Heart right ventricle (tissue), 16 donors: ENCODE data around the gene PGM1. TPM values are rescaled to one million over a fixed set of nuclear protein-coding genes. Genes with fewer than 3 reads are reported as not detected.
"Not testable (repeated sequence)": the region's sequence is repeated elsewhere in the genome, so short reads cannot be mapped to it uniquely, and the experiment has no call there.

ENCODE experiments used
- ATAC-seq, 8 donors: fragments of 200-7000 bp; cut with Tn5 transposase; one replicate each; pipeline ENCODE4 v1.9.1; 2020; ENCODE audit warnings: mild to moderate bottlenecking in 8 of 8, moderate library complexity in 8 of 8, moderate number of reproducible peaks in 1 of 8
- DNase-seq, 2 donors: peaks; one replicate each; pipeline ENCODE4 v3.0.0-alpha.2; 2020
- H3K27ac ChIP-seq, 10 donors: fragments of 200-600 bp; sonication (generic) in 2 of 10; one replicate each; pipeline versions ENCODE4 v1.5.0 to v1.8.0; 2020 to 2022; ENCODE audit warnings: mild to moderate bottlenecking in 3 of 10
- H3K27me3 ChIP-seq, 7 donors: fragments of 200-600 bp; one replicate each; pipeline ENCODE4 v1.8.0; 2021 to 2022; ENCODE audit warnings: mild to moderate bottlenecking in 2 of 7
- H3K36me3 ChIP-seq, 9 donors: fragments of 200-600 bp; sonication (generic) in 1 of 9; one replicate each; pipeline versions ENCODE4 v1.5.0 to v1.8.0; 2020 to 2022; ENCODE audit warnings: mild to moderate bottlenecking in 2 of 9
- H3K4me1 ChIP-seq, 9 donors: fragments of 200-600 bp; sonication (generic) in 1 of 9; one replicate each; pipeline versions ENCODE4 v1.5.0 to v1.8.0; 2020 to 2022; ENCODE audit warnings: mild to moderate bottlenecking in 4 of 9
- H3K4me3 ChIP-seq, 10 donors: fragments of 200-600 bp; sonication (generic) in 2 of 10; one replicate each; pipeline versions ENCODE4 v1.5.0 to v1.8.0; 2020 to 2022; ENCODE audit warnings: mild to moderate bottlenecking in 7 of 10, moderate library complexity in 2 of 10
- H3K9me3 ChIP-seq, 11 donors: fragments of 200-600 bp in 10 of 11; sonication (generic) in 2 of 11; one replicate each; pipeline versions ENCODE4 v1.5.0 to v1.8.0; 2013 to 2022; ENCODE audit warnings: mild to moderate bottlenecking in 2 of 11, control low read depth in 1 of 11, moderate library complexity in 1 of 11
- CTCF ChIP-seq, 9 donors: fragments of 200-600 bp; sonication (generic) in 2 of 9; IDR thresholded peaks; one replicate each; pipeline versions ENCODE4 v1.5.0 to v1.8.0; 2021 to 2022; ENCODE audit warnings: antibody characterized with exemption in 9 of 9, mild to moderate bottlenecking in 5 of 9, moderate library complexity in 1 of 9
- WGBS, 2 donors: extraction: QIAGEN DNeasy Blood & Tissue Kit; methylation state at CpG; one replicate each; pipeline ENCODE4 v1.1.7; 2013; ENCODE audit warnings: inconsistent platforms in 1 of 2; 5-methylcytosine and 5-hydroxymethylcytosine counted together
- intact Hi-C, 10 donors: fragments of 100-400 bp; cut with DNase I; formaldehyde crosslinking; loops; one replicate each; pipeline versions ENCODE4 v1.11.1 to v1.14.2; 2022
- polyA plus RNA-seq, 2 donors: library from polyadenylated mRNA; stranded (reverse); fragments of 200-250 nt; gene quantifications; one replicate each; pipeline ENCODE4 v1.2.3, GENCODE V29; 2013
- total RNA-seq, 10 donors: library from RNA; stranded (reverse); fragmentation: NEBNext Ultra II Directional in 3 of 10; extraction: Animal tissue kit (Norgen Biotek cat#: 25700) in 3 of 10; gene quantifications; one replicate each; pipeline versions ENCODE4 v1.2.1 to v1.2.4, GENCODE V29; 2021 to 2023
- donor health status: Arrhythmogenic right ventricular cardiomyopathy.
- donor health status: ischemic (EF 13 %, LVEDD 7.1; RV severe dilation, severe dysfunction).
- donor health status: healthy with polysubstance abuse.
- donor health status: DM: no; HTN: yes; CAD: no.
- donor health status: DM: no; HTN: no; CAD: no.
- donor health status: ischemic (EF 25% LVEDD 6.9; RV normal size, moderate dysfunction).
- donor health status: ischemic (EF 25% LVEDD 5.7; RV mildly dilated, moderate dysfunction).
- donor health status: healthy.
- donor health status: DM: yes; HTN: yes; CAD: no.
- donor health status: Ischemic cardiomyopathy.
- donor health status: ischemic (EF 35%, LVEDD 5.7; RV mildly dilated, moderate dysfunction).
- donor health status: nonischemic (EF 11% LVEDD 7.7; RV severe dilation, severe dysfunction).
- donor health status: DM: yes; HTN: yes; CAD: no.
- donor health status: PGD.
- donor health status: ischemic (EF 29% LVEDD 5.4; RV normal size, mild dysfunction).
- donor health status: nonischemic (EF 23%, LVEDD 6.1; RV moderate dilation, normal function).

PGM1 gene
- total and polyA plus RNA-seq, 12 donors: 20.4 to 363 (median 251) TPM

GRCh38 chr1:63563745-63564144, 29.5 kb upstream of the PGM1 start:
- H3K27me3 ChIP-seq: no peaks in the 10 kb centered on the region
- no peak overlapping the region for H3K4me3 ChIP-seq
- no peak for ATAC-seq
- no peak overlapping the region for H3K27ac ChIP-seq
- DNase-seq: no peak
- intact Hi-C loops: no loop called here
- no peaks in the 10 kb centered on the region for H3K4me1 ChIP-seq
- TF ChIP-seq CTCF (IDR thresholded peaks at IDR 0.05): no peak
- H3K9me3 ChIP-seq: no peaks in the 10 kb centered on the region
- peaks cover 0 to 52% (median 4%) of the 10 kb centered on the region in 9 donors for H3K36me3 ChIP-seq

DNA sequence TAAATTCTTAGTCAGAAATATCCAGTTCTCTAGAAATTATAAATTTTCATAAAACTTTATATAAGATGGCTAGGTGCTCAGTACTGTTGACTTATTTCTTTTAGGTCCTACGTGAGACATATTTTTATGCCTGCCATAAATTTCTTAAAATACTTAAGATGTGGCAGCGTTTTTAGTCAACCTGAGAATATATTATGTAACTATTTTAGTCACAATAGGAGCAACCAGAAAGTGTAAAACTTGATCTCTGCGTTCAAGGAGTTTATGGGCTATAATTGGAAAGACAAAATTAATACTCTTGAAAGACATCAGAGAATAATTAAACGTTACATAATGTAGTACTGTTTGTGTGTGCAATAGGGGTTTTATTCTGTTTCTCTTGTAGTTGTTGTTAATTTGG, 24.1 kb upstream of the PGM1 start:
- H3K9me3 ChIP-seq: no peaks in the 10 kb centered on the region
- H3K27me3 ChIP-seq: no peaks in the 10 kb centered on the region
- no peak overlapping the region for H3K4me3 ChIP-seq
- H3K27ac ChIP-seq: no peak overlapping the region
- intact Hi-C loops: loop anchor here in 2 of 10 donors (5.0 kb wide), 2 partner anchors 573 to 678 kb away; no protein-coding TSS in a partner anchor
- DNase-seq (no peak), ATAC-seq (no peak)
- 93% methylated on average over 4 of the region's 4 CpGs for WGBS, 2 donors
- no peak for TF ChIP-seq CTCF (IDR thresholded peaks at IDR 0.05)
- peaks cover 0 to 2% (median 0%) of the 10 kb centered on the region in 9 donors for H3K4me1 ChIP-seq
- H3K36me3 ChIP-seq: peaks cover 0 to 35% (median 0%) of the 10 kb centered on the region in 9 donors

GRCh38 chr1:63569640-63570316, 23.4 kb upstream of the PGM1 start:
- no peak for ATAC-seq
- H3K27ac ChIP-seq: no peak overlapping the region
- 87% methylated on average over 3 of the region's 3 CpGs for WGBS, 2 donors
- intact Hi-C loops: loop anchor here in 4 of 10 donors (5.0 to 10.0 kb wide), 3 partner anchors 573 to 678 kb away; no protein-coding TSS in a partner anchor
- no peak for DNase-seq
- peaks cover 0 to 30% (median 0%) of the 10 kb centered on the region in 9 donors for H3K36me3 ChIP-seq
- no peak overlapping the region for H3K4me3 ChIP-seq
- no peaks in the 10 kb centered on the region for H3K9me3 ChIP-seq
- no peaks in the 10 kb centered on the region for H3K27me3 ChIP-seq
- no peak for TF ChIP-seq CTCF (IDR thresholded peaks at IDR 0.05)
- H3K4me1 ChIP-seq: peaks cover 0 to 4% (median 0%) of the 10 kb centered on the region in 9 donors

DNA sequence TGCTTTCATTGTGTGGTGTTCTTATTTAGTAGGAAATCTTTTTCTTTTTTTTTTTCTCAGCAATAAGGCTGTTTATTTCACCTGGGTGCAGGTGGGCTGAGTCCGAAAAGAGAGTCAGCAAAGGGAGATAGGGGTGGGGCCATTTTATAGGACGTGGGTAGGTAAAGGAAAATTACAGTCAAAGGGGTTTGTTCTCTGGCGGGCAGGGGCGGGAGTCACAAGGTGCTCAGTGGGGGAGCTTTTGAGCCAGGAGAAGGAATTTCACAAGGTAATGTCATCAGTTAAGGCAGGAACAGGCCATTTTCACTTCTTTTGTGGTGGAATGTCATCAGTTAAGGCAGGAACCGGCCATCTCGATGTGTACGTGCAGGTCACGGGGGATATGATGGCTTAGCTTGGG, 20.5 kb upstream of the PGM1 start:
- H3K27ac ChIP-seq, H3K4me1 ChIP-seq, DNase-seq, H3K4me3 ChIP-seq, H3K9me3 ChIP-seq, ATAC-seq, H3K27me3 ChIP-seq: not testable (repeated sequence)
- H3K36me3 ChIP-seq: peaks cover 0 to 22% (median 0%) of the 10 kb centered on the region in 9 donors
- WGBS, 2 donors: 87 to 91% methylated on average over 8 of the region's 8 CpGs
- intact Hi-C loops: loop anchor here in 2 of 10 donors (10.0 kb wide), 1 partner anchor 672 kb away; no protein-coding TSS in a partner anchor

DNA sequence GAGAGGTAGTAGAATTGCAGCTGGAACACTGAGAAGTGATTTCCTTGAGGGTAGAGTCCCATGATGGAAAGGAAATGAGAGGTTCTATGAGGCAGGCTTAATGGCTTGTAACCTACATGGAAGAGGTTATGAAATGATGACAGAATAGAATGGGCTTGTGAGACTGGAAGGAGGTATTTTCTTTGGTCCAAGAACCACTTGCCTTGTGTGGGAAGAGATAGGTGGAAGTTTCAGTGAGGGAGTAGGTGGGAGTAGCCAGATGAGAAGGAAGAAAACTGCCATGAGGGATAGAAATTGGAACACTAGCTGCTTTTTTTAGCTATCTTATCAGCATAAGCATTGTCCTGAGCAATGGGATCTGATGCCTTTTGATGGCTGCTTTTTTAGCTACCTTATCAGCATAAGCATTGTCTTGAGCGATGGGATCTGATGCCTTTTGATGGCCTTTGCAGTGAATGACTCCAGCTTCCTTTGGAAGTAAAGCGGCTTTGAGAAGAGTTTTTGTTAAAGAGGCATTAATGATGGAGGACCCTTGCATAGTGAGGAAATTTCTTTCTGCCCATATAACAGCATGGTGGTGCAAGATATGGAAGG, 18.9 kb upstream of the PGM1 start:
- intact Hi-C loops: loop anchor here in 2 of 10 donors (10.0 kb wide), 1 partner anchor 671 kb away; no protein-coding TSS in a partner anchor
- not testable (repeated sequence) for H3K27ac ChIP-seq, DNase-seq, H3K9me3 ChIP-seq, ATAC-seq, H3K4me1 ChIP-seq, H3K27me3 ChIP-seq, H3K4me3 ChIP-seq
- 49 to 61% methylated on average over 2 of the region's 2 CpGs for WGBS, 2 donors
- H3K36me3 ChIP-seq: peaks cover 0 to 22% (median 0%) of the 10 kb centered on the region in 9 donors
